Testis (tissue), 2 donors: ENCODE measurements around the gene CKM.

Source experiments
- POLR2A ChIP-seq: fragments of 450-650 bp; IDR thresholded peaks from one replicate; pipeline ENCODE4 v1.6.1; 2017; ENCODE audit warnings: antibody characterized with exemption, mild to moderate bottlenecking, moderate library complexity
- TF ChIP-seq, protein P1 (sequence below), 3 experiments: fragments of 450-650 bp in 2 of 3; fragments of 200-600 bp in 1 of 3; sonication (generic) in 1 of 3; IDR thresholded peaks; one replicate each; pipeline ENCODE4 v1.5.1; 2016 to 2019; ENCODE audit warnings: antibody characterized with exemption in 3 of 3, mild to moderate bottlenecking in 2 of 3, moderate library complexity in 1 of 3

DNA sequence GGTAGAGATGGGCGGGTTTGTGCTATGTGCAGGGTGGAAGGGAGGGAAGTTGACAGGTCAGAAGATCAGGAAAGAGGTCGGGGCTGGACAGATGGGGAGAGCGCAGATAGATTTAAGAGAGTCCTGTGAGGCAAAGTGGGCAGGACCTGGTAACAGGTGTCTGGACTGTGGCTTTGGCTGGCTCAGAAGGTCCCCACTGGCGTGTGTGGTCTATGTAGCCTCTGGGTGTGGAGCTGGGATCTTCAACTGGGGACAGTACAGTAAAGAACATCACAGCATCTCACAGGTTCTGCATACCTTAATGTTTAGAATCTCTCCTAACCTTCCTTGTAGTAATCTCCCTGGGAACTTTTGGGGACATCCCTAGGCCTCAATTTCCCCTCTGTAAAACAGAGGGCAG lies 17.7 kb downstream of the CKM start:
- TF ChIP-seq POLR2A = no peak
- TF ChIP-seq, protein P1, sequence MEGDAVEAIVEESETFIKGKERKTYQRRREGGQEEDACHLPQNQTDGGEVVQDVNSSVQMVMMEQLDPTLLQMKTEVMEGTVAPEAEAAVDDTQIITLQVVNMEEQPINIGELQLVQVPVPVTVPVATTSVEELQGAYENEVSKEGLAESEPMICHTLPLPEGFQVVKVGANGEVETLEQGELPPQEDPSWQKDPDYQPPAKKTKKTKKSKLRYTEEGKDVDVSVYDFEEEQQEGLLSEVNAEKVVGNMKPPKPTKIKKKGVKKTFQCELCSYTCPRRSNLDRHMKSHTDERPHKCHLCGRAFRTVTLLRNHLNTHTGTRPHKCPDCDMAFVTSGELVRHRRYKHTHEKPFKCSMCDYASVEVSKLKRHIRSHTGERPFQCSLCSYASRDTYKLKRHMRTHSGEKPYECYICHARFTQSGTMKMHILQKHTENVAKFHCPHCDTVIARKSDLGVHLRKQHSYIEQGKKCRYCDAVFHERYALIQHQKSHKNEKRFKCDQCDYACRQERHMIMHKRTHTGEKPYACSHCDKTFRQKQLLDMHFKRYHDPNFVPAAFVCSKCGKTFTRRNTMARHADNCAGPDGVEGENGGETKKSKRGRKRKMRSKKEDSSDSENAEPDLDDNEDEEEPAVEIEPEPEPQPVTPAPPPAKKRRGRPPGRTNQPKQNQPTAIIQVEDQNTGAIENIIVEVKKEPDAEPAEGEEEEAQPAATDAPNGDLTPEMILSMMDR (IDR thresholded peaks at IDR 0.05) = no peak
